Hepatocyte (in vitro differentiated cells): Measurements from ENCODE around the gene SLC22A7. TPM values are rescaled to one million over a fixed set of nuclear protein-coding genes. Genes with fewer than 3 reads are reported as not detected.

Experiments
- DNase-seq: peaks from one replicate; pipeline ENCODE4 v3.0.0-alpha.2; 2016; ENCODE audit warnings: low spot score
- H2AFZ ChIP-seq: fragments of 200-600 bp; sonication (generic); 2 replicates; pipeline ENCODE4 v1.6.0; 2016; ENCODE audit warnings: antibody characterized with exemption, mild to moderate bottlenecking
- H3K27ac ChIP-seq: fragments of 200-600 bp; sonication (generic); 2 replicates; pipeline ENCODE4 v1.5.1; 2016; ENCODE audit warnings: mild to moderate bottlenecking
- H3K27me3 ChIP-seq: fragments of 200-600 bp; sonication (generic); 2 replicates; pipeline ENCODE4 v1.6.1; 2016
- H3K36me3 ChIP-seq: fragments of 200-600 bp; sonication (generic); replicated peaks from 2 replicates; pipeline ENCODE4 v1.5.1; 2016; ENCODE audit warnings: low read depth; ENCODE audit not compliant: insufficient read depth
- H3K4me1 ChIP-seq: fragments of 200-600 bp; sonication (generic); 2 replicates; pipeline ENCODE4 v1.5.1; 2016; ENCODE audit warnings: mild to moderate bottlenecking, moderate library complexity; ENCODE audit not compliant: insufficient read depth
- H3K4me2 ChIP-seq: fragments of 200-600 bp; sonication (generic); 2 replicates; pipeline ENCODE4 v1.6.0; 2016
- H3K4me3 ChIP-seq: fragments of 200-600 bp; sonication (generic); 2 replicates; pipeline ENCODE4 v1.5.1; 2016; ENCODE audit warnings: mild to moderate bottlenecking
- H3K79me2 ChIP-seq: fragments of 200-600 bp; sonication (generic); 2 replicates; pipeline ENCODE4 v1.6.0; 2017; ENCODE audit warnings: mild to moderate bottlenecking
- H3K9me2 ChIP-seq: fragments of 200-600 bp; sonication (generic); replicated peaks from 2 replicates; pipeline ENCODE4 v1.6.0; 2017; ENCODE audit warnings: mild to moderate bottlenecking; ENCODE audit not compliant: insufficient read depth
- H3K9me3 ChIP-seq: fragments of 200-600 bp; sonication (generic); 2 replicates; pipeline ENCODE4 v1.5.1; 2016; ENCODE audit warnings: low read depth, mild to moderate bottlenecking
- H4K20me1 ChIP-seq: fragments of 200-600 bp; sonication (generic); 2 replicates; pipeline ENCODE4 v1.6.0; 2016; ENCODE audit warnings: mild to moderate bottlenecking; ENCODE audit not compliant: insufficient read depth, poor library complexity, severe bottlenecking
- EZH2 ChIP-seq: fragments of 200-600 bp; sonication (generic); IDR thresholded peaks from 2 replicates; pipeline ENCODE4 v1.6.1; 2016; ENCODE audit warnings: antibody characterized with exemption, mild to moderate bottlenecking, borderline replicate concordance
- EZH2phosphoT487 ChIP-seq: fragments of 200-600 bp; sonication (generic); IDR thresholded peaks from one replicate; pipeline ENCODE4 v1.6.1; 2018; ENCODE audit warnings: antibody characterized with exemption, mild to moderate bottlenecking, low read depth, moderate library complexity; ENCODE audit not compliant: unreplicated experiment, severe bottlenecking
- WGBS: methylation state at CpG from one replicate; pipeline ENCODE4 v1.1.6; 2016; ENCODE audit warnings: low lambda C conversion rate; ENCODE audit errors: missing lambda C conversion rate; 5-methylcytosine and 5-hydroxymethylcytosine counted together
- polyA plus RNA-seq: library from polyadenylated mRNA; unstranded; fragments of >200 nt; fragmentation: Nextera tagmentation; extraction: Ambion mirVana; gene quantifications from 2 replicates; pipeline ENCODE4 v1.2.1, GENCODE V29; 2016
- total RNA-seq: library from RNA; depleted of rRNA; stranded (reverse); fragments of >200 nt; gene quantifications from 2 replicates; pipeline ENCODE4 v1.2.3, GENCODE V29; 2014
- TF ChIP-seq, protein P1 (sequence below): fragments of 200-600 bp; sonication (generic); IDR thresholded peaks from 2 replicates; pipeline ENCODE4 v1.5.1; 2016; ENCODE audit warnings: antibody characterized with exemption, mild to moderate bottlenecking; ENCODE audit not compliant: poor library complexity

Gene SLC22A7
- 24.3 and 31.5 TPM in 2 replicates for total RNA-seq
- polyA plus RNA-seq = 18.5 and 40.1 TPM in 2 replicates

GRCh38 chr6:43297644-43298564 is at the start of gene SLC22A7:
TSS of gene SLC22A7 (plus strand) at chr6:43298260. CDS start at chr6:43298359, 99 bp downstream.
- no peak for TF ChIP-seq EZH2phosphoT487
- TF ChIP-seq EZH2 = no peak
- TF ChIP-seq, protein P1, sequence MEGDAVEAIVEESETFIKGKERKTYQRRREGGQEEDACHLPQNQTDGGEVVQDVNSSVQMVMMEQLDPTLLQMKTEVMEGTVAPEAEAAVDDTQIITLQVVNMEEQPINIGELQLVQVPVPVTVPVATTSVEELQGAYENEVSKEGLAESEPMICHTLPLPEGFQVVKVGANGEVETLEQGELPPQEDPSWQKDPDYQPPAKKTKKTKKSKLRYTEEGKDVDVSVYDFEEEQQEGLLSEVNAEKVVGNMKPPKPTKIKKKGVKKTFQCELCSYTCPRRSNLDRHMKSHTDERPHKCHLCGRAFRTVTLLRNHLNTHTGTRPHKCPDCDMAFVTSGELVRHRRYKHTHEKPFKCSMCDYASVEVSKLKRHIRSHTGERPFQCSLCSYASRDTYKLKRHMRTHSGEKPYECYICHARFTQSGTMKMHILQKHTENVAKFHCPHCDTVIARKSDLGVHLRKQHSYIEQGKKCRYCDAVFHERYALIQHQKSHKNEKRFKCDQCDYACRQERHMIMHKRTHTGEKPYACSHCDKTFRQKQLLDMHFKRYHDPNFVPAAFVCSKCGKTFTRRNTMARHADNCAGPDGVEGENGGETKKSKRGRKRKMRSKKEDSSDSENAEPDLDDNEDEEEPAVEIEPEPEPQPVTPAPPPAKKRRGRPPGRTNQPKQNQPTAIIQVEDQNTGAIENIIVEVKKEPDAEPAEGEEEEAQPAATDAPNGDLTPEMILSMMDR = no peak
- H3K4me3 ChIP-seq = no peak within 1 kb of the TSS
- no peaks in the 10 kb centered on the region for H3K27me3 ChIP-seq
- no peaks in the 10 kb centered on the region for H3K9me3 ChIP-seq
- no peak within 1 kb of the TSS for H2AFZ ChIP-seq
- no peaks in the 10 kb centered on the region for H3K79me2 ChIP-seq
- no peak within 1 kb of the TSS for H3K27ac ChIP-seq
- no peaks in the 10 kb centered on the region for H4K20me1 ChIP-seq
- no peak within 1 kb of the TSS for H3K4me2 ChIP-seq
- no peak for DNase-seq
- no peaks in the 10 kb centered on the region for H3K4me1 ChIP-seq
- no peaks in the 10 kb centered on the region for H3K9me2 ChIP-seq
- WGBS = 86% methylated on average over 10 of the region's 10 CpGs
- H3K36me3 ChIP-seq = no peaks in the 10 kb centered on the region

DNA sequence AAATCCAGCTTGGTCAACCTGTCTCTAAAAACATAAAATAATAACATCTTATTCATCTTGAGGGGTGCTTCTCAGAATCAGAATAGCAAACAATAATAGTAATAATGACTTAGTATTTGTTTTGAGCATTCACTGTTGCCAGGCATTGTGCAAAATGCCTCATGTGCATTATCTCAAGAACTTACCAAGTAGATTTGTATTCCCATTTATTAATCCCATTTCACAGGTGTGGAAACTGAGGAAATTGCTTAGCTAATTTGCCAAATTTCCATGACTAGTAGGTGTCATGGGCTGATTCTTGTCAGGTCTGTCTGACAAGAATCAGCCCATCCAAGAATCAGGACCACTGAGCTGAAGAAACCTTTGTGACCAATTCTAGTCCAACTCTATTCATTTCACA is 49.3 kb upstream of the SLC22A7 start:
- peaks cover 12% of the 10 kb centered on the region for H3K4me1 ChIP-seq
- H3K79me2 ChIP-seq = no peaks in the 10 kb centered on the region
- TF ChIP-seq EZH2phosphoT487 = no peak
- TF ChIP-seq EZH2 = no peak
- TF ChIP-seq, protein P1 = no peak
- peaks cover 40% of the 10 kb centered on the region for H3K27me3 ChIP-seq
- no peak overlapping the region for H2AFZ ChIP-seq
- H3K4me2 ChIP-seq = no peak overlapping the region
- H3K9me2 ChIP-seq = no peaks in the 10 kb centered on the region
- no peaks in the 10 kb centered on the region for H3K36me3 ChIP-seq
- no peaks in the 10 kb centered on the region for H3K9me3 ChIP-seq
- DNase-seq = no peak
- H3K27ac ChIP-seq = no peak overlapping the region
- H3K4me3 ChIP-seq = no peak overlapping the region
- no peaks in the 10 kb centered on the region for H4K20me1 ChIP-seq

GRCh38 chr6:43250992-43251373 is 47.1 kb upstream of the SLC22A7 start:
- WGBS = 36% methylated on average over 8 of the region's 8 CpGs
- DNase-seq = no peak
- no peak for TF ChIP-seq EZH2phosphoT487
- H2AFZ ChIP-seq = no peak overlapping the region
- H3K27me3 ChIP-seq = peaks cover 18% of the 10 kb centered on the region
- peak overlapping the region; percentile 50 for H3K4me2 ChIP-seq
- H4K20me1 ChIP-seq = no peaks in the 10 kb centered on the region
- H3K4me1 ChIP-seq = peaks cover 12% of the 10 kb centered on the region
- no peak overlapping the region for H3K4me3 ChIP-seq
- no peaks in the 10 kb centered on the region for H3K36me3 ChIP-seq
- no peak overlapping the region for H3K27ac ChIP-seq
- no peaks in the 10 kb centered on the region for H3K9me2 ChIP-seq
- no peaks in the 10 kb centered on the region for H3K79me2 ChIP-seq
- no peaks in the 10 kb centered on the region for H3K9me3 ChIP-seq

DNA sequence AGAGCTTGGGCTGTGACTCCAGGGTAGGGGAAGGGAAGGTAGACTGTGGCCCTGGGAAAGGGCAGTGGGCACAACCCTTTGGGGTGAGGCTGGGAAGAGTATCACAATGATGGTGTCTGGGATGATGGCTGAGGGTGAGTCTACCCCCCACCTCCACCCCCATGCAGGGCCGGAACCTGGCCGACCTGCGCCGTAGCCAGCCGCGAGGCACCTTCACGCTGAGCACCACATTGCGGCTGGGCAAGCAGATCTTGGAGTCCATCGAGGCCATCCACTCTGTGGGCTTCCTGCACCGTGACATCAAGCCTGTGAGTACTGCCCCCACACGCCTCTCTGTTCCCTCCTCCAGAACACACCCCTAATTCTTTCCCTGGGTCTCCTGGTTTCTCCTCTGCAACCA is 44.7 kb upstream of the SLC22A7 start:
- Histone ChIP-seq H3K36me3 (no peaks in the 10 kb centered on the region), H3K4me1 (peaks cover 7% of the 10 kb centered on the region), H4K20me1 (no peaks in the 10 kb centered on the region), H3K79me2 (no peaks in the 10 kb centered on the region), H3K27me3 (peaks cover 13% of the 10 kb centered on the region), H3K27ac (no peak overlapping the region), H2AFZ (no peak overlapping the region), H3K4me3 (no peak overlapping the region), H3K9me2 (no peaks in the 10 kb centered on the region), H3K9me3 (no peaks in the 10 kb centered on the region), H3K4me2 (no peak overlapping the region)
- WGBS = 94% methylated on average over 11 of the region's 11 CpGs
- DNase-seq = no peak
- no peak for TF ChIP-seq EZH2
